ENCODE measurements around the gene SLC10A3.

DNA sequence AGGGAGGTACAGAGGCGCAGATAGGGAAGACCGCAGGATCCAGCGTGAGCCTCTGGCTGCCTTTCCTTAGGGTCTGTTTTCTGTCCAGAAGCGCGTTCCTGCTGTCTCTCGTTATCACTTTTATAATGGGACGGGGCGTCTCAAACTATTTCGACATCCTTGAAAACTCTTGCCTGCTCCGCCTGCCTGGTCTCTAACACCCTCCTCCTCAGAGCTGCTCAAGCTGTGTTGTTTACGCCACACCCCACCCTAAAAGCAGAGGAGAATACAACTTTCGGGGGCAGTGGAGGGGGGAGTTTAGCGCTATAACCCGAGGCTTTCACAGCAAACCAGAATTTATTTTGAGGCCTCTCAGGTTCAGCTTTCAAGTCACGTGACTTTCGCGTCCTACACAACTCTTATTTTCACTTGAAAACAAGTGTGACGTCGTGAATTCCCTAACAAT lies 26.2 kb upstream of the SLC10A3 start:
- TF ChIP-seq POLR2A (IDR thresholded peaks at IDR 0.05), result no peak
- TF ChIP-seq, protein P1, sequence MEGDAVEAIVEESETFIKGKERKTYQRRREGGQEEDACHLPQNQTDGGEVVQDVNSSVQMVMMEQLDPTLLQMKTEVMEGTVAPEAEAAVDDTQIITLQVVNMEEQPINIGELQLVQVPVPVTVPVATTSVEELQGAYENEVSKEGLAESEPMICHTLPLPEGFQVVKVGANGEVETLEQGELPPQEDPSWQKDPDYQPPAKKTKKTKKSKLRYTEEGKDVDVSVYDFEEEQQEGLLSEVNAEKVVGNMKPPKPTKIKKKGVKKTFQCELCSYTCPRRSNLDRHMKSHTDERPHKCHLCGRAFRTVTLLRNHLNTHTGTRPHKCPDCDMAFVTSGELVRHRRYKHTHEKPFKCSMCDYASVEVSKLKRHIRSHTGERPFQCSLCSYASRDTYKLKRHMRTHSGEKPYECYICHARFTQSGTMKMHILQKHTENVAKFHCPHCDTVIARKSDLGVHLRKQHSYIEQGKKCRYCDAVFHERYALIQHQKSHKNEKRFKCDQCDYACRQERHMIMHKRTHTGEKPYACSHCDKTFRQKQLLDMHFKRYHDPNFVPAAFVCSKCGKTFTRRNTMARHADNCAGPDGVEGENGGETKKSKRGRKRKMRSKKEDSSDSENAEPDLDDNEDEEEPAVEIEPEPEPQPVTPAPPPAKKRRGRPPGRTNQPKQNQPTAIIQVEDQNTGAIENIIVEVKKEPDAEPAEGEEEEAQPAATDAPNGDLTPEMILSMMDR (IDR thresholded peaks at IDR 0.05), result no peak

All from heart left ventricle (tissue), 13 donors.